Kidney tubule cell (primary cell): ENCODE data around the gene MYBPC1.
A peak's percentile ranks its signal among the peaks of the same experiment; 100 is the strongest.
"Not testable (repeated sequence)": the region's sequence is repeated elsewhere in the genome, so short reads cannot be mapped to it uniquely, and the experiment has no call there.

ENCODE experiments used
- DNase-seq: peaks from one replicate; pipeline ENCODE4 v3.0.0-alpha.2; 2018; ENCODE audit warnings: low spot score

Gene MYBPC1, protein sequence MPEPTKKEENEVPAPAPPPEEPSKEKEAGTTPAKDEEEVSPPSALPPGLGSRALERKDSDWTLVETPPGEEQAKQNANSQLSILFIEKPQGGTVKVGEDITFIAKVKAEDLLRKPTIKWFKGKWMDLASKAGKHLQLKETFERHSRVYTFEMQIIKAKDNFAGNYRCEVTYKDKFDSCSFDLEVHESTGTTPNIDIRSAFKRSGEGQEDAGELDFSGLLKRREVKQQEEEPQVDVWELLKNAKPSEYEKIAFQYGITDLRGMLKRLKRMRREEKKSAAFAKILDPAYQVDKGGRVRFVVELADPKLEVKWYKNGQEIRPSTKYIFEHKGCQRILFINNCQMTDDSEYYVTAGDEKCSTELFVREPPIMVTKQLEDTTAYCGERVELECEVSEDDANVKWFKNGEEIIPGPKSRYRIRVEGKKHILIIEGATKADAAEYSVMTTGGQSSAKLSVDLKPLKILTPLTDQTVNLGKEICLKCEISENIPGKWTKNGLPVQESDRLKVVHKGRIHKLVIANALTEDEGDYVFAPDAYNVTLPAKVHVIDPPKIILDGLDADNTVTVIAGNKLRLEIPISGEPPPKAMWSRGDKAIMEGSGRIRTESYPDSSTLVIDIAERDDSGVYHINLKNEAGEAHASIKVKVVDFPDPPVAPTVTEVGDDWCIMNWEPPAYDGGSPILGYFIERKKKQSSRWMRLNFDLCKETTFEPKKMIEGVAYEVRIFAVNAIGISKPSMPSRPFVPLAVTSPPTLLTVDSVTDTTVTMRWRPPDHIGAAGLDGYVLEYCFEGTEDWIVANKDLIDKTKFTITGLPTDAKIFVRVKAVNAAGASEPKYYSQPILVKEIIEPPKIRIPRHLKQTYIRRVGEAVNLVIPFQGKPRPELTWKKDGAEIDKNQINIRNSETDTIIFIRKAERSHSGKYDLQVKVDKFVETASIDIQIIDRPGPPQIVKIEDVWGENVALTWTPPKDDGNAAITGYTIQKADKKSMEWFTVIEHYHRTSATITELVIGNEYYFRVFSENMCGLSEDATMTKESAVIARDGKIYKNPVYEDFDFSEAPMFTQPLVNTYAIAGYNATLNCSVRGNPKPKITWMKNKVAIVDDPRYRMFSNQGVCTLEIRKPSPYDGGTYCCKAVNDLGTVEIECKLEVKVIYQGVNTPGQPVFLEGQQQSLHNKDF

DNA sequence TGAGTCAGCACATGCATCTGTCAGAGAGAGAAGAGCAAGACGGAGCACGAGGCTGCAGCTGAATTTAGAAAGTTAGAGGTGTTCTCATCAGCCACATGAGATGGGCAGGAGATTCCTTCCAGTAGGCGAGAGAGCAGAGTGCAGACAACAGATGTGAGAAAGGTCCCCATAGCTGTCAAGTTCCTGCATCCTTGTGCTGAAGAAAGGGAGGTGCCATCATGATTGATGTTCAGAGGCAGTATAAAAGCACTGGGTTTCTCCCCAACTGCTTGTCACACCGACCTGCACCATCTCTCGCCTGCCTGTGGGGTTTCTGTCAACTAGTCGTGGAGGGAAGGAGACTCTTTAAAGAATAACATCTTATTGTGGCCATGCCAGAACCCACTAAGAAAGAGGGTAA is at the start of gene MYBPC1:
Gene MYBPC1, plus strand, starts transcription at position 272 of the 400 bp plus-strand sequence. Its CDS starts 100 bp downstream, at position 372.
- no peak for DNase-seq

DNA sequence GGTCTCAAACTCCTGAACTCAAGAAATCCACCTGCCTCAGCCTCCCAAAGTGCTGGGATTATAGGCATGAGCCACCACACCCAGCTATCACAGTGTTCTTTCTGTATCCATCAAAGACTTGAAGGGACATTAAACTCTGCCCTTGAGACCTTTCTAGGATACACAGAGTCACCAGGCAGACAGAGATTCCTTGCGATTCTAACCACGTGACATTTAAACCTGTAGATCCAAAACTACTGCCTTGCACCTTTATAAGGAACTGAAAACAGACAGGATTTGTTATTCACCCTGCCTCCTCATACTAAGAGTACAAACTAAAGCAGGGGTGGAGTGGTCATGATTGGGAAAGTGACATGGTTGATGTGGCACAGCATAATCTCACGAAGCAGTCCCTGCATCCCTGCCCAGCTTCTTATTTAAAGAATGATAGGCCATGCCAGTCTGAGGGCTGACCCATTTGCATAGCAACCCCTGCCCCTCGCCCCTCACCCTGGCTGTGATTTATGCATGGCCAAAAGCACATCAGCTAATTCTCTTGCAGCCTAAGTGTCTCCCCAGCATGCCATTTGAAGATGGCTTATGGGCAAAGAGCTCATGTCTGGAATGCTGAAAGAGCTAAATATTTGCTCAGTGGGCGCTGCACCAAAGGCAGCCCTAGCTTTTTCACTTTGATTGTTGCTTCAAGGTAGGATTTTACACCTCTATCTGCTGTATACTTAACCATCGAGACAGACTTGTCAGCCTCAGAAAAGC is 43.2 kb upstream of the MYBPC1 start:
- DNase-seq: no peak

DNA sequence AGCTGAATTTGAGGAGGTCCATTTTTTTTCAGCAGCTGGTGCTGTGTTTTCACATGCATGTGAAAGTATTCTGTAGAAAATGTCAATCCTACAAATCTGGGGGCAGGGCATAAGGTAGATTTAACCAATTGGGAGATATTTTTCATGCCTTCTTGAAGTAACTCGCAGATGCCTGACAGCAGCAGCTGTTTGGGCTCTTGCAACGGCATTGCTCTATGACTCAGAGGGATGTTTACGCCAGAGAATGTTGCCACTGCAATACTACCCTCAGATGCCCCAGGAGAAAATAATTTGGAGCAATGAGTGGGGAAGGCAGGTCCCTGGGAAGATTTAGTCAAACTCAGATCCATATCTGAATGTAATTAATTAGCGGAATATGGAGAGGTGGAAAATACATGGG is 42.5 kb upstream of the MYBPC1 start:
- DNase-seq: no peak

DNA sequence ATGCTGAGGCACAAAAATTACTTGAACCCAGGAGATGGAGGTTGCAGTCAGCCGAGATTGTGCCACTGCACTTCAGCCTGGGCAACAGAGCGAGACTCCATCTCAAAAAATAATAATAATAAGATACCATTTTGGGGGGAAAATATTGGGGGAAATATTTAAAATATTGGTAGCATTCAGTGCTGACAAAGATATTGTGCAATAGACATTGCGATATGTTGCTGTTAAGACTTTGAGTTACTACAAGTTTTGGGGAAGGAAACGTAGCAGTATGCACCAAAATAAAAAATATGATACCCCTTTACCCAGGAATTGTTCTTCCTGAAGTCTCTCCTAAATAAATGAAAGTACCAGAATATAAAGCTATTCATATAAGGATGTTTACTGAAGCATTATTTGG is 37.7 kb upstream of the MYBPC1 start:
- DNase-seq: no peak

DNA sequence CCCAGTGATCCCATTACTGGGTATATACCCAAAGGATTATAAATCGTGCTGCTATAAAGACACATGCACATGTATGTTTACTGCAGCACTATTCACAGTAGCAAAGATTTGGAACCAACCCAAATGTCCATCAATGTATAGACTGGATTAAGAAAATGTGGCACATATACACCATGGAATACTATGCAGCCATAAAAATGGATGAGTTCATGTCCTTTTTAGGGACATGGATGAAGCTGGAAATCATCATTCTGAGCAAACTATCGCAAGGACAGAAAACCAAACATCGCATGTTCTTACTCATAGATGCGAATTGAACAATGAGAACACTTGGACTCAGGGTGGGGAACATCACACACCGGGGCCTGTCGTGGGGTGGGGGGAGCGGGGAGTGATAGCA is 36.0 kb upstream of the MYBPC1 start:
- DNase-seq: not testable (repeated sequence)

DNA sequence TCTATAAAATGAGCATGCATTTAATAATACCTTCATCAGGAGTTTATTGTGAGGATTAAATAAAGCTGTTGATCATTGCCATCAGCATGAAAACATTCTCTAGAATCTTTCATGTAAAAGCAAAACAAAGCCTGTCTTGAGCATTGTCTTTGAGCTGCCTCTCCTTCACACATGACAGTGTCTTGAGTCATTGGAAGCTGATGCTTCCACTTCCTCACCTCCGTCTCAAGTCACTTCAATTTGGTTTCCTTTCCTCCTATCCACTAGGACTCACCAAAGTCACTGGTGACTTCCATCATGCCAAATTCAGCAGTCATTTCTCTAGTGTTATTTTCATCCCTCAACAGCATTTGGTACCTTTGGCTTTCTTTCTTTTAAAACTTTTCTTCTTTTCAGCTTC is 31.6 kb upstream of the MYBPC1 start:
- peak; percentile 67 for DNase-seq

DNA sequence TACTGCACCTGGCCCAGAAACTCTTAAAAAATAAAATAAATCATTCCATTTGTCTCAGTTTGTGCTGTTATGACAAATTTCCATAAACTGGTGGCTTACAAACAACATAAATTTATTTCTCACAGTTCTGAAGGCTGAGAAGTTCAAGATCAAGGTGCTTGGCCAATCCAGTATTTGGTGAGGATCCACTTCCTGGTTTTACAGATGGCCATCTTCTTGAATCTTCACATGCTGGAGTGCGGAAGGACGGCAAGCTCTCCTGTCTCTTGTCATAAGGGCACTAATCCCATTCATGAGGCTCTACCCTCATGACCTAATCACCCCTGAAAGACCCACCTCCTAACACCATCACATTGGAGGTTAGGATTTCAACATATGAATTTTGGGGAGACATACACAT is 29.9 kb upstream of the MYBPC1 start:
- DNase-seq: no peak

DNA sequence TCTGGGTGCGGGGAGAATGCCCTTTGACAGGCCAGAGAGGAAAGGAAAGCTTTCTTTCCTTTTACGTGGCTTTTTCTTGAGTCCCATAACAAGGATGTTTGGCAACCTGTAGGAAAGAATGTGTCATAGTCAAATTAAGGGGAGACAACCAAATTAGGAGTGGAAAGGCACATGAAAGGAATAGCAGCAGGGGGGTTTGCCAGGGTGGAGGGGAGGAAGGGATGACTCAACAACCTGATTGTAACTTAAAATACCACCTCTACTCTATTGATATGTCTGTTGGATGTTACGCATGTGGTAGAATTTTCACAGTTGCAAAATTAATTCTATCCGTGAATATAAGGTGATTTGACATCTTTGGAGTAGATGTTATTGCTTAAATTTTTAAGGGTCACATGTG is 28.5 kb upstream of the MYBPC1 start:
- peak; percentile 3 for DNase-seq

DNA sequence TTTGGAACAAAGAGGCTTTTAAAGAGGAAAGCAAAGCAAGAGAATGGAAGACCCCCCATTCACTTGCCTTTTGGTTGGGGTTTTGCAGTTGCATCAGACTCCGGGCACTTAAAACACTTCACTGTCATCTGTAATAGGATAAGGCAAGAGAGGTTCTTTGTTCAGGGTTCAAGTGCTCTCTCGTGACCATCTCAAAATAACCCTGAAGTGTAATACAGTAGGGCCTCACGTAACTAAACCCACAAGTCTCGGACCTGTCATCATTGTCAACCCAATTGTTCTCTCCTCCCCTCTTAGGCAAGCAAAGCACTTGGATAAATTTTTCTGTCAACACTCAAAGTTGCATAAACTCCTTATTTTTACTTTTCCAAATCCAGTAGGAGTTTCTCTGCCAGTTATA is 26.9 kb upstream of the MYBPC1 start:
- DNase-seq: no peak

DNA sequence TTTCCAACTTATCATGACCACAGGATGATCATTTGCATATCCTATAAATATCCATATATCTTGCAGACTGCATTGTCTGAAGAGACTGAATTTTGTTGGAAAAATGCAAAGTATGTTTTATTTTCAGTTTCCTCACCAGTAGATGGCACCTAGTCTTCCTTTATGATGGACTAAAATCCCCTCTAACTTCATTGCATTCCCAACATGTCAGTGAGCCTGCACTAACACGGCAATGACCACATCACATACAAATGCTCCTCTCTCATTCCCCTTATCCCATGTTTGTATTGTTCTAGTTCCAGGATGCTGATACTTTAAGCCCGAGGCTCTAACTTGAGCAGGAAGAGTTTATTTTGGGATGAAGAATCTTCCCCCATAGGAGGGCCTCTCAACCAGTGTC is 24.7 kb upstream of the MYBPC1 start:
- peak; percentile 58 for DNase-seq

DNA sequence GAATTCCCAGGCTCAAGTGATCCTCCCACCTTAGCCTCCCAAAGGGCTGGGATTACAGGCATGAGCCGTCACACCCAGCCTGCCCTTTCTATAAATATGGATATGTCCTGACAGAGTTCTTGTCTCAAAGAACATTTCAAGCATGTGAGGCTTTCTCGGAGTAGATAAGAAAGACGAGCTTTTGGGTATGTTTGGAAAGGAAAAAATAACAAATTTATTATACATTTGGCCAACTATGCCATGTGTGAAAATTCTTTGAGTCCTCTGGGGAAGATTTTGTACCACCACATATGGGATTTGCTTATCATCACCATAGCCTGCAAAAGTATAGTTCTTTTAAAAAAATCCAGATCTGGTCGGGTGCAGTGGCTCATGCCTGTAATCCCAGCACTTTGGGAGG is 23.7 kb upstream of the MYBPC1 start:
- no peak for DNase-seq

DNA sequence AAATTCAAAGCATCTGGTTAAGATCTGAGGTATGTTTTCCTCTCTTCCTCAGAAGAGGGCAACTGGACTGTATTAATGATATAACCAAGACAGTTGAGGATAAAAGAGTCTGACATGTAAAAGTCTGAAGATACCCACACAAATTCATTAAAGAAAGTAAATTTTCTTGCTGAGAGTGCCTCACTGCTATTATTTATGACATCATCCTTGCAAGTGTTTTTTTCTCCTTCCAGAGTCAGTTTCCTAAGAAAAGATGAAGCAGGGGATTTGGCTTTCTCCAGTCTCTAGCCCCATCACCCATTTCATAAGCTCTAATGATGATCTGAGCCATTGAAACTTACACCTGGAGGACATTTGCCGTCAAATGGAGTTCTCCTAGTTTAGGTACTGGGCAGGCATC is 21.0 kb upstream of the MYBPC1 start:
- no peak for DNase-seq

DNA sequence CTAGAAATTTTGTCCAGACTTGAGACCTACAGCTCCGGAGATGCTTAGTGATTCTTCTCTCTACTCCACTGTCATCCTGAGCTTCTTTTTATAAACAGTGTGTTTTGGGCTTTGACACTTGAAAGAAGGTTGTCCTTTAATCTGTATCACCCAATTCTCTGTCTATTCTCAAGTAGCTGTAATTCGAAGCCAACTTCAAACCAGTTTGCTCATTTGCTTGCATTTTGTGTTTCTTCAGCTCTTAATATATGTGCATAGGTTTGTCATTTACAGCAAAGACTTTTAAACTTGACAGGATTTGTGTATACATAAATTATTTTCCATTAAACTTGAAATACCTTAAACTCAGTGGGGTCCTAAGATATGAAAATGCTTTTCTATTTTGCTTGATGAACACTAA is 16.4 kb upstream of the MYBPC1 start:
- DNase-seq: no peak

DNA sequence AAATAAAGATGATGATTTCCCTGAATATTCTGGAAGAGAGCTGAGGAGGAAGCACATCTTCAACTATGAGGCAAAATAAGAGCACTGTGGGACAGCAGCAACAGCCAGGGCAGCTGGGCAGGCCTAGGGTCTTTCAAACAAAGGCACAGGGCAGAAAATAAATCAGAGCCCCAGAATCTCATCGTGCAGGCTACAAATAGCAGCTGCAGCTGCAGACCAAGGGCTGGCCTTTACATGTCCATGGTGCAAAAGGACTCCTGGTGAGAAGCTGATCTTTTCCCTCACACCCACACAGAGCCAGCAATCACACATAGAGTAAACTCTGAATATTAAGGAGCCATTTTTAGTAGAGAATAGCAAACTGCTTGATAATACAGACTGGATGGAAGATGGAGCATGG is 13.6 kb upstream of the MYBPC1 start:
- no peak for DNase-seq

DNA sequence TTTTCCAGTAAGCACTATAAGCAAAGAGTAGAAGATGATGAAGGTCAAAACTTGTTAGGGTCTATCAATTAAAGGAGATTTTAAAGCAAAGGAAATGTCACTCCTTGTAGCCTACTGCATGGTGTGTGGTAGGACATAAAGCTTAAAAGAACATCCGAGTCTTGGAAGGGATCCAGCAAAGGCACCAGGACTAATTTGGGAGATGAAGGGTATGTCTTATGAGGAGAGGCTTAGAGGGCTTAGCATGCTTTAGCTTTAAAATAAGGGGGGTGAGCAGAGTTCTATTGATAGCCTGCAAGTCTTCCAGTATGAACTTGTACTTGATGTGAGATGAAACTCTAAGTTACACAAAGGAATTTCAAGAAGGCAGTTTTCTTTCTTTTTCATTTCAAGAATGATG is 11.8 kb upstream of the MYBPC1 start:
- no peak for DNase-seq

DNA sequence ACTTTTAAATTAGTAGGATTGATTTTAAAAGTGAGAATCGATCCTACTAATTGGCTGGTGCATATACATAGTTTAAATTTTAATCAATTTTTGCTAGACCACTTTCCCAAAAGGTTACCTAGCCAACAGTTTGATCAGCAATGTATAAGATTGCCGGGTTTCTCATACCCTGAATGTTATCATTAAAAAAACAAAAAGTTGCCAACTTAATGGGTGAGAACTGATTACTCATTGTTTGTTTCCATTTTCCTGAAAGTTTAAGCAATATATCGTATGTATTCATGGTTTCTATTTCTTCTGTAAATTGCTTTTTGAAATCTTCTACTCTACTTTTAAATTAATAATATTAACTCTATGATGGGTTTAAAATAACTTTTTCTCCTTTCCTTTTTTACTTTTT is 4.4 kb upstream of the MYBPC1 start:
- no peak for DNase-seq

DNA sequence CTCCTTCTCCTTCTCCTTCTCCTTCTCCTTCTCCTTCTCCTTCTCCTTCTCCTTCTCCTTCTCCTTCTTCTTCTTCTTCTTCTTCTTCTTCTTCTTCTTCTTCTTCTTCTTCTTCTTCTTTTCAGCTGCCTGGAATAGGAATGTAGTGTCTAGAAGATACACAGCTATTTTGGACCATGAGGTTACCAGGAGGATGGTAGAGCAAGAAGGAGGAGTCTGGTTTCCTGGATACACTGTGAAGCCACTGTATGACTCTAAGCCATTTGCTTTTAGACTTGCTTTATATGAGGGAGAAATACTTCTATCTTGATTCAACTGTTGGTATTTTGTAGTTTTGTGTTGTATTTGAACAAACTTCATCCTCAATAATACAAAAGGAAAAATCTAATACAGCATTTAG is 3.0 kb upstream of the MYBPC1 start:
- DNase-seq: no peak

DNA sequence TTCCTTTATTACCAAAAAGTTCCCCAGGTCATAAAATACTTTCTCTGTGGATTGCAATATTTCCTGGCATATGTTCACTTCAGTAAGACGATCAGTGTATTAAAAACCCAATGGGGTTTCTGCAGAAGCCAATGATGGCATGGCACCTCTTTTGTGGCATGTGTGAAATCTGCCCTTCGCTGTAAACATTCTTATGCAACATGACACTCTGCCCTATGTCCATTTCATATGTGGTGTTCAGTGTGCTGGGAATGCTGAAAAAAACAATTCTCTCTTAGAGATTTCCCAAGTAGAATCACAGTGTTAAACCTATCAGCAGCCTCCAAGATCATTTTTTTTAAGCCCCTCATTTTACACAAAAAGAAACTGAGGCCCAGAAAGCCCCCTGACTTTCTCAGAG is 2.3 kb upstream of the MYBPC1 start:
- no peak for DNase-seq

DNA sequence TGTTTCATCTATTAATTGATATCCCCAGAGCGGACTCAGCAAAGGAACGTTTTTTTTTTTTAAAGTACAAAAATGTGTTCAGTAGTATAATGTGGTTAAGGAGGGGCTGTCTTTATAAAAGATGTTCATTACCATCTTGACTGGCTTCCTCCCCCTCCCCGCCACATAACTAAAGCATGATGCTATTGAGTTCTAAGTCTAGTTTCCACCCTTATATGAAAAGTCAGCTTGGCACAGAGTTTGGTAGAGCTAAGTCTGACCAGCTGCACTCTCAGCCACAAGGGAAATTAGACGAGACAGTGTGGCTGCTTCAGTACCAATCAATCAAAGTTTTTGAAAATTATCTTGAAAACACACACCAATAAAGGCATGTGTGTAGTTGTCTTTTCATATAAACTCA is 1.9 kb upstream of the MYBPC1 start:
- no peak for DNase-seq

DNA sequence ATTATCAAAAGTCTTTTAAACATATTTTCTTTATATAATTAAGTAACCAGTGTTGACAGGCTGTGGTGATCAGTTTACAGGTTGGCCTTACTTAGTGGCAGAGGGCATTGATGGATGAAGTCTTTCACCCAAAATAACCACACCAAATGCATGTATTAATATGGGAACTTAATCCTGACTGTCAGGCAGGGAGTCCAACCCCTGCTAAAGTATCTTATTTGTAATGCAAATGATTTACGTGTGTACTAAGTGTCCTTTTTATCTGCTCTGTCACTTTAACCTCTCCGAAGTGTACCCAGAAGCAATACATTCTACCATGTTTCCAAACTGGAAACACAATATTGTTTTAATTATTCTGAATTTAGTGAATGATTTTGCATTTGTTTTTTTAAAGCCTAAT is 1.4 kb downstream of the MYBPC1 start:
- DNase-seq: no peak

DNA sequence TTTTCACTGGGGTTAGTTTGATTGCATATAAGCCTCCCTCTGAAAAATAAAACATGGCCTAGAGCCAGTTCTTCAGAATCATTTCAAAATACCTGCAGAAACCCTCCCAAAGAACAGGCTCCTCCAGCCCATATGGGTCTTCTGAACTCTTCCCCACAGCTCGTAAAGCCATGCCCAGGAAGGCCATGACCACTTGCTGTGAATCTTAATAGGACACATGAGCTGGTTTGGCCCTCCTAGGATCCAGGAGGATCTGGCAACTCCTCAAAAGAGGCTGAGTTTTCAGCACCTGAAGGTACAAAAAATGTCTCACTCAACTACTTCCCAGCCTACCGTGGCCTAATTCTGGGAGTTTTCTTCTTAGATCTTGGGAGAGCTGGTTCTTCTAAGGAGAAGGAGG is 2.4 kb downstream of the MYBPC1 start:
- DNase-seq: no peak

DNA sequence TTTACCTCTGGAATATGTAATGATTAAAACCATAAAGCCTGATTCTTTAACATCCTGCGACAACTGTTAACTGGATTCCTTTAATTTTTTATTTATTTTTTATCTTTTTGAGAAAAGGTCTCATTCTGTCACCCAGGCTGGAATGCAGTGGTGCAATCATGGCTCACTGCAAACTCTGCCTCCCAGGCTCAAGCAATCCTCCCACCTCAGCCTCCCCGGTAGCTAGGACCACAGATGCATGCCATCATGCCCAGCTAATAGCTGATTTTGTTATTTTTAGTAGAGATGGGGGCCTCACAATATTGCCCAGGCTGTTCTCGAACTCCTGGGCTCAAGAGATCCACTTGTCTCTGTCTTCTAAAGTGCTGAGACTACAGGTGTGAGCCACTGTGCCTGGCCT is 3.7 kb downstream of the MYBPC1 start:
- DNase-seq: no peak
